GM23338 (cell line): ENCODE measurements around the gene EIF5A. TPM values are rescaled to one million over a fixed set of nuclear protein-coding genes. Genes with fewer than 3 reads are reported as not detected.

ENCODE experiments used
- ATAC-seq: fragments of 200-7000 bp; cut with Tn5 transposase; 3 replicates; pipeline ENCODE4 v1.9.1; 2020
- DNase-seq: peaks from one replicate; pipeline ENCODE4 v3.0.0-alpha.2; 2015; ENCODE audit warnings: low spot score
- H2AFZ ChIP-seq: fragments of 200-600 bp; sonication (generic); 2 replicates; pipeline ENCODE4 v1.8.0; 2016; ENCODE audit warnings: antibody characterized with exemption, mild to moderate bottlenecking, moderate library complexity
- H3F3A ChIP-seq: fragments of 200-600 bp; sonication (generic); replicated peaks from 2 replicates; pipeline ENCODE4 v1.8.0; 2017; ENCODE audit warnings: antibody characterized with exemption, mixed run types, low read depth
- H3K27ac ChIP-seq: fragments of 200-600 bp; sonication (generic); 2 replicates; pipeline ENCODE4 v1.6.1; 2016; ENCODE audit warnings: low read depth
- H3K27me3 ChIP-seq: fragments of 200-600 bp; sonication (generic); 2 replicates; pipeline ENCODE4 v1.8.0; 2016; ENCODE audit warnings: mild to moderate bottlenecking, mixed run types, moderate library complexity; ENCODE audit not compliant: insufficient read depth
- H3K36me3 ChIP-seq: fragments of 200-600 bp; sonication (generic); 2 replicates; pipeline ENCODE4 v1.8.0; 2016; ENCODE audit warnings: mild to moderate bottlenecking; ENCODE audit not compliant: insufficient read depth
- H3K4me1 ChIP-seq: fragments of 200-600 bp; sonication (generic); 2 replicates; pipeline ENCODE4 v1.8.0; 2016; ENCODE audit warnings: mild to moderate bottlenecking, moderate library complexity; ENCODE audit not compliant: insufficient read depth
- H3K4me2 ChIP-seq: fragments of 200-600 bp; sonication (generic); 2 replicates; pipeline ENCODE4 v1.7.1; 2017; ENCODE audit warnings: mixed run types
- H3K4me3 ChIP-seq: fragments of 200-600 bp; sonication (generic); 2 replicates; pipeline ENCODE4 v1.6.1; 2016; ENCODE audit warnings: mixed run types
- H3K79me2 ChIP-seq: fragments of 200-600 bp; sonication (generic); replicated peaks from 2 replicates; pipeline ENCODE4 v1.8.0; 2017; ENCODE audit warnings: mild to moderate bottlenecking; ENCODE audit not compliant: insufficient read depth
- H3K9me2 ChIP-seq: fragments of 200-600 bp; sonication (generic); 2 replicates; pipeline ENCODE4 v1.8.0; 2017; ENCODE audit not compliant: insufficient read depth
- H4K20me1 ChIP-seq: fragments of 200-600 bp; sonication (generic); replicated peaks from 2 replicates; pipeline ENCODE4 v1.8.0; 2017; ENCODE audit warnings: mild to moderate bottlenecking; ENCODE audit not compliant: insufficient read depth
- H3K27ac Mint-ChIP-seq: 2 replicates; pipeline ENCODE4 v1.8.0; 2020; ENCODE audit warnings: inconsistent platforms, mild to moderate bottlenecking, moderate library complexity, mixed read lengths
- H3K27me3 Mint-ChIP-seq: 3 replicates; pipeline ENCODE4 v1.8.0; 2022; ENCODE audit warnings: low read depth, mild to moderate bottlenecking, moderate library complexity, mixed read lengths, inconsistent platforms; ENCODE audit not compliant: insufficient read depth, poor library complexity
- H3K36me3 Mint-ChIP-seq: 3 replicates; pipeline ENCODE4 v1.8.0; 2021; ENCODE audit warnings: low read depth, mild to moderate bottlenecking, inconsistent platforms, moderate library complexity, mixed read lengths
- H3K4me1 Mint-ChIP-seq: 3 replicates; pipeline ENCODE4 v1.8.0; 2020; ENCODE audit warnings: mild to moderate bottlenecking, inconsistent platforms, mixed read lengths
- H3K4me3 Mint-ChIP-seq: 3 replicates; pipeline ENCODE4 v1.8.0; 2021; ENCODE audit warnings: moderate library complexity, mild to moderate bottlenecking, inconsistent platforms, mixed read lengths
- H3K9me3 Mint-ChIP-seq: 3 replicates; pipeline ENCODE4 v1.8.0; 2020; ENCODE audit warnings: moderate library complexity, mild to moderate bottlenecking, inconsistent platforms, mixed read lengths
- CREB1 ChIP-seq: fragments of 250-450 bp; sonication (Bioruptor Pico); IDR thresholded peaks from 2 replicates; pipeline ENCODE4 v1.5.0; 2020; ENCODE audit warnings: low read depth, mild to moderate bottlenecking, moderate library complexity
- CTCF ChIP-seq, 2 experiments: fragments of 200-600 bp in 1 of 2; sonication (generic) in 1 of 2; conservative IDR thresholded peaks; 2 replicates each; pipeline versions ENCODE4 v1.5.1 to v1.6.1; 2016 to 2017; ENCODE audit warnings: antibody characterized with exemption in 2 of 2, low read depth in 2 of 2, mild to moderate bottlenecking in 2 of 2, moderate library complexity in 1 of 2
- ETS1 ChIP-seq: IDR thresholded peaks from 2 replicates; pipeline ENCODE4 v1.6.1; 2016; ENCODE audit warnings: antibody characterized with exemption
- EZH2 ChIP-seq: fragments of 200-600 bp; sonication (generic); IDR thresholded peaks from one replicate; pipeline ENCODE4 v1.8.0; 2017; ENCODE audit warnings: antibody characterized with exemption, mild to moderate bottlenecking, low read depth; ENCODE audit not compliant: unreplicated experiment
- EZH2phosphoT487 ChIP-seq: fragments of 200-600 bp; sonication (generic); IDR thresholded peaks from one replicate; pipeline ENCODE4 v1.8.1; 2018; ENCODE audit warnings: antibody characterized with exemption; ENCODE audit not compliant: unreplicated experiment
- JUNB ChIP-seq: IDR thresholded peaks from one replicate; pipeline ENCODE4 v1.6.1; 2016; ENCODE audit warnings: antibody characterized with exemption; ENCODE audit not compliant: unreplicated experiment
- NANOG ChIP-seq: IDR thresholded peaks from 2 replicates; pipeline ENCODE4 v1.6.1; 2016; ENCODE audit warnings: antibody characterized with exemption, borderline replicate concordance
- POLR2AphosphoS5 ChIP-seq: IDR thresholded peaks from 2 replicates; pipeline ENCODE4 v1.6.1; 2016; ENCODE audit warnings: antibody characterized with exemption, low read depth
- REST ChIP-seq: IDR thresholded peaks from one replicate; pipeline ENCODE4 v1.6.1; 2018; ENCODE audit warnings: antibody characterized with exemption; ENCODE audit not compliant: unreplicated experiment
- STAT1 ChIP-seq: IDR thresholded peaks from one replicate; pipeline ENCODE4 v1.6.1; 2016; ENCODE audit warnings: antibody characterized with exemption; ENCODE audit not compliant: unreplicated experiment
- ZNF114 ChIP-seq: fragments of 250-450 bp; sonication (Bioruptor Pico); IDR thresholded peaks from 2 replicates; pipeline ENCODE4 v1.5.0; 2020; ENCODE audit warnings: mild to moderate bottlenecking, moderate library complexity
- ZNF331 ChIP-seq: fragments of 250-450 bp; sonication (Bioruptor Pico); IDR thresholded peaks from 2 replicates; pipeline ENCODE4 v1.5.0; 2020; ENCODE audit warnings: low read depth, mild to moderate bottlenecking, moderate library complexity
- ZNF462 ChIP-seq: fragments of 250-450 bp; sonication (Bioruptor Pico); IDR thresholded peaks from 2 replicates; pipeline ENCODE4 v1.5.0; 2020; ENCODE audit warnings: mild to moderate bottlenecking, moderate library complexity
- polyA plus RNA-seq: library from polyadenylated mRNA; unstranded; fragments of >200 nt; fragmentation: Nextera tagmentation; extraction: Ambion mirVana; gene quantifications from 2 replicates; pipeline ENCODE4 v1.2.1, GENCODE V29; 2016
- total RNA-seq: library from RNA; depleted of rRNA; stranded (reverse); fragments of >200 nt; shearing (Covaris generic); gene quantifications from 2 replicates; pipeline ENCODE4 v1.2.3, GENCODE V29; 2014

Gene EIF5A
- total and polyA plus RNA-seq, 2 experiments from 2014 or later: 833 to 1,562 TPM

GRCh38 chr17:7314719-7315569 is 7.5 kb downstream of the EIF5A start, which contains the start of gene GPS2:
GPS2 (minus strand) TSS chr17:7315360; CDS start chr17:7315052, 308 bp downstream.
- H3K4me3 Mint-ChIP-seq: peak within 1 kb of the TSS; percentile 87
- peaks cover 32% of the 10 kb centered on the region for H4K20me1 ChIP-seq
- peak; percentile 95 for DNase-seq
- no peaks in the 10 kb centered on the region for H3K9me2 ChIP-seq
- H3K36me3 ChIP-seq: peaks cover 39% of the 10 kb centered on the region
- TF ChIP-seq ZNF331 (CRISPR knock-in tag) (no peak), STAT1 (no peak), ETS1 (peak; percentile 93), POLR2AphosphoS5 (peak; percentile 83), ZNF462 (CRISPR knock-in tag) (no peak), EZH2 (no peak), REST (peak; percentile 71), NANOG (no peak), CREB1 (CRISPR knock-in tag) (peak; percentile 94), CTCF (conservative IDR thresholded peaks at IDR 0.05; ENCODE audit: low read depth in 2 of 2) (no peak), EZH2phosphoT487 (no peak), ZNF114 (no peak), JUNB (no peak)
- peaks cover 78% of the 10 kb centered on the region for H3K36me3 Mint-ChIP-seq
- H2AFZ ChIP-seq: peak within 1 kb of the TSS; percentile 72; the same call in 1 of the 2 replicates
- H3K27ac ChIP-seq: peak within 1 kb of the TSS; percentile 91
- peaks cover 31% of the 10 kb centered on the region for H3K27me3 Mint-ChIP-seq
- peak; percentile 76 for ATAC-seq
- peak within 1 kb of the TSS; percentile 99 for H3K4me2 ChIP-seq
- peaks cover 65% of the 10 kb centered on the region for H3F3A ChIP-seq
- H3K4me1 Mint-ChIP-seq: peaks cover 44% of the 10 kb centered on the region
- peaks cover 17% of the 10 kb centered on the region; the same call in 1 of the 2 replicates for H3K4me1 ChIP-seq
- H3K79me2 ChIP-seq: peaks cover 24% of the 10 kb centered on the region
- H3K9me3 Mint-ChIP-seq: peaks cover 4% of the 10 kb centered on the region; the same call in 1 of the 3 replicates
- H3K27ac Mint-ChIP-seq: peak within 1 kb of the TSS; percentile 91
- peak within 1 kb of the TSS; percentile 94 for H3K4me3 ChIP-seq
- no peaks in the 10 kb centered on the region for H3K27me3 ChIP-seq
